Neural cell (in vitro differentiated cells): ENCODE results near the gene THUMPD3. TPM values are rescaled to one million over a fixed set of nuclear protein-coding genes. Genes with fewer than 3 reads are reported as not detected.

Experiments
- H2AFZ ChIP-seq: fragments of 200-600, 300-800 bp; sonication (generic), shearing (Covaris generic); 2 replicates; pipeline ENCODE4 v1.6.0; 2014; ENCODE audit warnings: low read depth, mild to moderate bottlenecking, antibody characterized with exemption, low read length, moderate library complexity
- H3F3A ChIP-seq: fragments of 200-600 bp; shearing (Covaris generic); 2 replicates; pipeline ENCODE4 v1.6.1; 2016; ENCODE audit warnings: mild to moderate bottlenecking, moderate library complexity, mixed read lengths, antibody characterized with exemption, low read length; ENCODE audit not compliant: insufficient read depth, poor library complexity, severe bottlenecking
- H3K27ac ChIP-seq: fragments of 200-600, 300-800 bp; sonication (generic), shearing (Covaris generic); 2 replicates; pipeline ENCODE4 v1.5.1; 2014; ENCODE audit warnings: mild to moderate bottlenecking, low read length, moderate library complexity
- H3K27me3 ChIP-seq: fragments of 300-800, 200-600 bp; sonication (generic), shearing (Covaris generic); 2 replicates; pipeline ENCODE4 v1.6.0; 2014; ENCODE audit warnings: mild to moderate bottlenecking, low read depth, low read length, moderate library complexity; ENCODE audit not compliant: insufficient read depth
- H3K36me3 ChIP-seq: fragments of 300-800, 200-600 bp; sonication (generic), shearing (Covaris generic); 2 replicates; pipeline ENCODE4 v1.5.1; 2014; ENCODE audit warnings: mild to moderate bottlenecking, antibody characterized with exemption, low read length, moderate library complexity; ENCODE audit not compliant: insufficient read depth
- H3K4me2 ChIP-seq: fragments of 300-800, 200-600 bp; sonication (generic), shearing (Covaris generic); 2 replicates; pipeline ENCODE4 v1.6.0; 2014; ENCODE audit warnings: mild to moderate bottlenecking, low read length
- H3K4me3 ChIP-seq: fragments of 300-800, 200-600 bp; sonication (generic), shearing (Covaris generic); 2 replicates; pipeline ENCODE4 v1.5.1; 2014; ENCODE audit warnings: mild to moderate bottlenecking, low read length, moderate library complexity
- H3K79me2 ChIP-seq: fragments of 200-600 bp; shearing (Covaris generic); replicated peaks from 2 replicates; pipeline ENCODE4 v1.6.0; 2014; ENCODE audit warnings: mild to moderate bottlenecking, low read length, moderate library complexity; ENCODE audit not compliant: insufficient read depth
- H3K9ac ChIP-seq: fragments of 300-800, 200-600 bp; sonication (generic), shearing (Covaris generic); 2 replicates; pipeline ENCODE4 v1.6.1; 2016; ENCODE audit warnings: mild to moderate bottlenecking, low read length, mixed read lengths
- H3K9me2 ChIP-seq: fragments of 200-600 bp; shearing (Covaris generic); 2 replicates; pipeline ENCODE4 v1.6.1; 2016; ENCODE audit warnings: mild to moderate bottlenecking, low read length, mixed read lengths; ENCODE audit not compliant: insufficient read depth
- H3K9me3 ChIP-seq: fragments of 200-600, 300-800 bp; sonication (generic), shearing (Covaris generic); 2 replicates; pipeline ENCODE4 v1.6.1; 2016; ENCODE audit warnings: mild to moderate bottlenecking, mixed run types, low read length, moderate library complexity, mixed read lengths
- H4K20me1 ChIP-seq: fragments of 200-600 bp; shearing (Covaris generic); 2 replicates; pipeline ENCODE4 v1.6.1; 2016; ENCODE audit warnings: mild to moderate bottlenecking, mixed run types; ENCODE audit not compliant: insufficient read depth
- EP300 ChIP-seq: fragments of 450-650 bp; conservative IDR thresholded peaks from 2 replicates; pipeline ENCODE4 v1.6.1; 2014; ENCODE audit warnings: antibody characterized with exemption, mild to moderate bottlenecking, moderate library complexity; ENCODE audit not compliant: poor library complexity, severe bottlenecking
- EZH2 ChIP-seq: fragments of 200-600, 300-800 bp; shearing (Covaris generic), sonication (generic); IDR thresholded peaks from 2 replicates; pipeline ENCODE4 v1.6.1; 2014; ENCODE audit warnings: antibody characterized with exemption, low read length, borderline replicate concordance, mild to moderate bottlenecking; ENCODE audit not compliant: insufficient read depth, poor library complexity, severe bottlenecking
- MXI1 ChIP-seq: fragments of 450-650 bp; conservative IDR thresholded peaks from 2 replicates; pipeline ENCODE4 v1.6.1; 2014; ENCODE audit warnings: antibody characterized with exemption, mild to moderate bottlenecking; ENCODE audit not compliant: poor library complexity, severe bottlenecking
- POLR2AphosphoS5 ChIP-seq: IDR thresholded peaks from 2 replicates; pipeline ENCODE4 v1.6.1; 2012
- RAD21 ChIP-seq: fragments of 450-650 bp; conservative IDR thresholded peaks from 2 replicates; pipeline ENCODE4 v1.6.1; 2014; ENCODE audit warnings: antibody characterized with exemption, mild to moderate bottlenecking, moderate library complexity
- SMC3 ChIP-seq: fragments of 450-650 bp; conservative IDR thresholded peaks from 2 replicates; pipeline ENCODE4 v1.6.1; 2014; ENCODE audit warnings: antibody characterized with exemption, mild to moderate bottlenecking, moderate library complexity; ENCODE audit not compliant: poor library complexity
- TAF1 ChIP-seq: IDR thresholded peaks from 2 replicates; pipeline ENCODE4 v1.6.1; 2012; ENCODE audit warnings: low read depth
- polyA plus RNA-seq: library from polyadenylated mRNA; depleted of rRNA; stranded (reverse); fragments of >200 nt; gene quantifications from 2 replicates; pipeline ENCODE4 v1.2.3, GENCODE V29; 2014
- TF ChIP-seq, protein P1 (sequence below): fragments of 450-650 bp; IDR thresholded peaks from 2 replicates; pipeline ENCODE4 v1.5.1; 2014; ENCODE audit warnings: antibody characterized with exemption, mild to moderate bottlenecking, moderate library complexity; ENCODE audit not compliant: poor library complexity, severe bottlenecking
- TF ChIP-seq, protein P2 (sequence below): IDR thresholded peaks from 2 replicates; pipeline ENCODE4 v1.6.1; 2012; ENCODE audit warnings: borderline replicate concordance

The THUMPD3 gene
- polyA plus RNA-seq, 1 donor from 2014 or later = 32.6 TPM

DNA sequence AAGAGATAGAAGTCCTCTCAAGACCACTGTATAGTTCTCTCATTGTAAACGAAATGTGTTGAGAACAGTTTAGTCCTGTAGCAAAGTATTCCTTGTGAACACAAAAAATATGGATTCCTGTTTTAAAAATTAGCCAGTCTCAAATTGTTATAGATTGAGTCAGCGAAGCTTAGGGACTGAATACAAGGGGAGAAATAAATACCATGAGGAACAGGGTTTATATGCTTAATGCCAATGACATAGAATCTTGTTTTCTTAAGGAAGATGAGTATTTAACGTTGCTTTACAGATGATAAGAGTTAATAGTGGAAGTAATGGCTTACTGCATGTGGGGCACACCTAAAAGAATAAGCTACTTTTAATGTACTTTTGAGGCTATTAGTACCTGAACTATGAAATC, 72.5 kb downstream of the THUMPD3 start:
- no peak overlapping the region for H3K4me3 ChIP-seq
- peaks cover 18% of the 10 kb centered on the region for H3K36me3 ChIP-seq
- no peaks in the 10 kb centered on the region for H3F3A ChIP-seq
- peaks cover 15% of the 10 kb centered on the region for H3K79me2 ChIP-seq
- no peak overlapping the region for H3K27ac ChIP-seq
- no peak overlapping the region for H3K4me2 ChIP-seq
- no peaks in the 10 kb centered on the region for H3K9me3 ChIP-seq
- no peaks in the 10 kb centered on the region for H3K27me3 ChIP-seq
- no peak overlapping the region for H3K9ac ChIP-seq
- no peaks in the 10 kb centered on the region for H3K9me2 ChIP-seq
- H2AFZ ChIP-seq = no peak overlapping the region
- H4K20me1 ChIP-seq = no peaks in the 10 kb centered on the region
- no peak for TF ChIP-seq TAF1
- no peak for TF ChIP-seq RAD21
- TF ChIP-seq POLR2AphosphoS5 = no peak
- TF ChIP-seq, protein P1, sequence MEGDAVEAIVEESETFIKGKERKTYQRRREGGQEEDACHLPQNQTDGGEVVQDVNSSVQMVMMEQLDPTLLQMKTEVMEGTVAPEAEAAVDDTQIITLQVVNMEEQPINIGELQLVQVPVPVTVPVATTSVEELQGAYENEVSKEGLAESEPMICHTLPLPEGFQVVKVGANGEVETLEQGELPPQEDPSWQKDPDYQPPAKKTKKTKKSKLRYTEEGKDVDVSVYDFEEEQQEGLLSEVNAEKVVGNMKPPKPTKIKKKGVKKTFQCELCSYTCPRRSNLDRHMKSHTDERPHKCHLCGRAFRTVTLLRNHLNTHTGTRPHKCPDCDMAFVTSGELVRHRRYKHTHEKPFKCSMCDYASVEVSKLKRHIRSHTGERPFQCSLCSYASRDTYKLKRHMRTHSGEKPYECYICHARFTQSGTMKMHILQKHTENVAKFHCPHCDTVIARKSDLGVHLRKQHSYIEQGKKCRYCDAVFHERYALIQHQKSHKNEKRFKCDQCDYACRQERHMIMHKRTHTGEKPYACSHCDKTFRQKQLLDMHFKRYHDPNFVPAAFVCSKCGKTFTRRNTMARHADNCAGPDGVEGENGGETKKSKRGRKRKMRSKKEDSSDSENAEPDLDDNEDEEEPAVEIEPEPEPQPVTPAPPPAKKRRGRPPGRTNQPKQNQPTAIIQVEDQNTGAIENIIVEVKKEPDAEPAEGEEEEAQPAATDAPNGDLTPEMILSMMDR = no peak
- TF ChIP-seq SMC3 = no peak
- TF ChIP-seq EP300 = no peak
- TF ChIP-seq MXI1 = no peak
- TF ChIP-seq, protein P2, sequence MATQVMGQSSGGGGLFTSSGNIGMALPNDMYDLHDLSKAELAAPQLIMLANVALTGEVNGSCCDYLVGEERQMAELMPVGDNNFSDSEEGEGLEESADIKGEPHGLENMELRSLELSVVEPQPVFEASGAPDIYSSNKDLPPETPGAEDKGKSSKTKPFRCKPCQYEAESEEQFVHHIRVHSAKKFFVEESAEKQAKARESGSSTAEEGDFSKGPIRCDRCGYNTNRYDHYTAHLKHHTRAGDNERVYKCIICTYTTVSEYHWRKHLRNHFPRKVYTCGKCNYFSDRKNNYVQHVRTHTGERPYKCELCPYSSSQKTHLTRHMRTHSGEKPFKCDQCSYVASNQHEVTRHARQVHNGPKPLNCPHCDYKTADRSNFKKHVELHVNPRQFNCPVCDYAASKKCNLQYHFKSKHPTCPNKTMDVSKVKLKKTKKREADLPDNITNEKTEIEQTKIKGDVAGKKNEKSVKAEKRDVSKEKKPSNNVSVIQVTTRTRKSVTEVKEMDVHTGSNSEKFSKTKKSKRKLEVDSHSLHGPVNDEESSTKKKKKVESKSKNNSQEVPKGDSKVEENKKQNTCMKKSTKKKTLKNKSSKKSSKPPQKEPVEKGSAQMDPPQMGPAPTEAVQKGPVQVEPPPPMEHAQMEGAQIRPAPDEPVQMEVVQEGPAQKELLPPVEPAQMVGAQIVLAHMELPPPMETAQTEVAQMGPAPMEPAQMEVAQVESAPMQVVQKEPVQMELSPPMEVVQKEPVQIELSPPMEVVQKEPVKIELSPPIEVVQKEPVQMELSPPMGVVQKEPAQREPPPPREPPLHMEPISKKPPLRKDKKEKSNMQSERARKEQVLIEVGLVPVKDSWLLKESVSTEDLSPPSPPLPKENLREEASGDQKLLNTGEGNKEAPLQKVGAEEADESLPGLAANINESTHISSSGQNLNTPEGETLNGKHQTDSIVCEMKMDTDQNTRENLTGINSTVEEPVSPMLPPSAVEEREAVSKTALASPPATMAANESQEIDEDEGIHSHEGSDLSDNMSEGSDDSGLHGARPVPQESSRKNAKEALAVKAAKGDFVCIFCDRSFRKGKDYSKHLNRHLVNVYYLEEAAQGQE = no peak
- TF ChIP-seq EZH2 = no peak

Other genes with a start within 250 kb of the THUMPD3 start
- gene SRGAP3, start 113.4 kb upstream of the THUMPD3 start, polyA plus RNA-seq = 31.5 and 45.6 TPM in 2 replicates
- gene SETD5, start 34.6 kb downstream of the THUMPD3 start, polyA plus RNA-seq = 33.6 and 38.0 TPM in 2 replicates
- gene LHFPL4, start 190.8 kb downstream of the THUMPD3 start, polyA plus RNA-seq = 37.1 and 37.4 TPM in 2 replicates